OCI-LY7 (cell line): ENCODE measurements around the gene CDKL4.

Source experiments
- CTCF ChIP-seq: fragments of 200-600 bp; sonication (generic); conservative IDR thresholded peaks from 2 replicates; pipeline ENCODE4 v1.5.1; 2014; ENCODE audit warnings: mild to moderate bottlenecking, antibody characterized with exemption, low read length, moderate library complexity, mixed read lengths
- EZH2phosphoT487 ChIP-seq: fragments of 200-600 bp; sonication (generic); IDR thresholded peaks from 2 replicates; pipeline ENCODE4 v1.6.1; 2018; ENCODE audit warnings: low read depth, borderline replicate concordance, mild to moderate bottlenecking, mixed run types, antibody characterized with exemption, low read length, moderate library complexity, mixed read lengths

- TF ChIP-seq CTCF (no peak), EZH2phosphoT487 (no peak)
These were observed 86.9 kb downstream of the CDKL4 start for GRCh38 chr2:39156846-39157245.
